HuH-7.5 (cell line): ENCODE data around the gene LY6G6C.
A peak's percentile ranks its signal among the peaks of the same experiment; 100 is the strongest.

Experiments
- DNase-seq: peaks from one replicate; pipeline ENCODE4 v3.0.0; 2011; ENCODE audit warnings: low spot score

The LY6G6C gene

DNA sequence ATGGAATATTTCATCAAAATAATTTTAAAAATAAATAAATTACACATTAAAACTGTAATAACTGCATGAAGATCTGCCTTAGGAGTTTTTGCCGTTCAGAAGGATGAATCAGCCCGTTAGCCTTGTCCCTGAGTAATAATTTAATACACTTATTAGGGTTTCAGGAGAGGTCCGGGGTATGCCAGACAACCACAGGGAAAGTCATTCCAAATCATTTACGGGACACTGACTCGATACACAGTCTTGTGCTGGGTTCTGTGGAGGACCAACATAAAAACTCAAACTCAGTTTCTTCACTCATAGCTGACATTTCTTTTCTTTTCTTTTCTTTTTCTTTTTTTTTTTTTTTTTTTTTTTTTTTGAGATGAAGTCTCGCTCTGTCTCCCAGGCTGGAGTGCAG is 15.6 kb downstream of the LY6G6C start:
- no peak for DNase-seq

DNA sequence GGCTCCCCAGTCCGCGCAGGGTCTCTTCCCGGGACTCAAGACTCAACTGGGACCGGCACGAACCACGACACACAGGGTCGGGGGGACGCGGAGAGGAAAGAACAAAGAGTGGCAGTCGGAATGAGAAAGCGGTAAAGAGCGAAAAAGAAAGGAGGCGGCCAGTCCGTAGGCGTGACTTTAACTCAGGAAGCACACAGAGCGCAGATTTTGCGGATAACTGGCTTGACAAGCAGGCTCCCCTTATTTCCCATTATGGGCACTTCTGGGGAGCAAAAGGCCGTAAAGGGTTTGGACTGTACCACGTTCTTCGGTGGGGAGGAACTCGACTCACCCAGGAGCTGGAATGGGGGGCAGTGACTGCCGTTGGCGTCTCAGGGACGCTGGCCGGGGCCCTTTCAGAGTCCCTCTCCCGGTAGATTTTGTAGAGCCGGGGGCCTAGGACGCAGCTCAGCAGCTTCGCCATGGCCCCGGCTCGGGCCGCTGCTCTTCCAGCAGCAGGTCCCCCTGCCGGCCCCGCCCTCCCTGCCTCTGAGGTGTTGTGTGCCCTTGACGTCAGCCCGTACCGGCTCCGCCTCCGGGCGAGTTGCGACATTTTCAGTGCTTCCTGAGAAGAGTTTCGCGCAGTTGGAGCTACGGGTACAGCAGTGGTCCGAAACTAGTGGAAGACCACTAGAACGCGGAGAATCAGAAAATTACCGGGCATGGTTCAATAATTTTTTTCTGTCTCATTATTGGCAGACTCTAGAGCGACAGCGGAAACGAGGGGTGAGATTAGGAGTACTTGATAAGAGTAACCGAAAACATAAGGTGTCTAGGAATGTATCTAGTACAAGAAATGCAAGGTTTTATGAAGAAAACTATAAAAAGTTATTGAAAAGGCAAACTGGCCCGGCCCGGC is 18.5 kb downstream of the LY6G6C start, which contains the start of gene ABHD16A:
TSS of gene ABHD16A (minus strand) at position 506 of the 898 bp plus-strand sequence. CDS start at position 463, 43 bp downstream.
- DNase-seq, result peak; percentile 87

DNA sequence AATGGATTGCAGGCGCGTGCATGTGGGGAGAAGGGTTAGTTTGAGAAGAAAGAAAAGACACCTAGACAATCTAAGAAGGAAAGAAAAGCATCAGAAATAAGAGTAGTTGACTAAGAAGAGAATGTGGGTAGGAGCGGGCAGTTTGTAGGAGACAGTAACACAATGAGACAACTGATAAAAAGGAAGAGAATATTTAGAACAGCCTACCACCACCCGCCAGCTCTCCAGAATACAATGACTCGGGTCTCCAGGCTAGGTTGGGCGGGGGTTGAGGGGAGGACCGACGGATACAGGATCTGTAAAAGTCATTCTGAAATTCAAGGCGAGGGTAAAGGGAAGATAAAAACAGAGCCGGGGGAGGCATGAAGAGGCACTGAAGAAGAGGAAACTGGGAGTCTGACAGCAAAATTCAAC is 19.1 kb downstream of the LY6G6C start:
- DNase-seq, result no peak

DNA sequence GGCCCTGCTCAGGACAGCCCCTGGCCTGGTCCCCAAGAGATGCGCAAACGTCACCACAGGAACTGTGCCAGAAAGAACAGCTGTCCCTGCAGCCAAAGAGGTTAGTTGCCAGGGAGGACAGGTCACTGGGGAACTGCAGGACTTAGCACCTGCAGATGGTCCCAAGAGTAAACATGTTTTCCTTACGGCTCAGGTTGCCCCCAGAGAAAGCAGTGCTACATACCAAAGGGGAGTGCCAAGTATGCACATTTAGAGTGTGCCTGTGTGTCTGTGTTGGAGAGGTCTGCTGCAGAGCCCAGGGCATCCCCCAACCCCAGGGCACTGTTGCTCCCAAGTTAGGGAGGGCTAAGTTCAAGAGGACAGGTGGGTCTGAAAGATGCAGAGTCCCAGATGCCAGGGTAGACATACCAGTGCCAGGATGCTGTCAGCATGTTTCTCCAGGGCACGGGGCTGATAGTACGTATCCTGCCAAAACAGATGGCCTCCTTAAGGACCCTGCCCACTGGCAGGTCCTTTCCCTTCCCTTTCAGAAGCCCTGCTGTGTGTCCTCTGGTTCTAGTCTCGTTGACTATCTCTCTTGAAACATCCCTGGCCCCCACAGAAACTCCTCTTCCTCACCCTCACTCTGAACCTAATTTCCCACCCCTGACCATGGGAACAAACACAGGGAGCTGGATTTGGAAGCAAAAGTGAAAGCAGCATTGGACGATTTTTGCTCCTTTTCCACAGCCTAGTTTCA is 19.7 kb downstream of the LY6G6C start:
- DNase-seq, result no peak

DNA sequence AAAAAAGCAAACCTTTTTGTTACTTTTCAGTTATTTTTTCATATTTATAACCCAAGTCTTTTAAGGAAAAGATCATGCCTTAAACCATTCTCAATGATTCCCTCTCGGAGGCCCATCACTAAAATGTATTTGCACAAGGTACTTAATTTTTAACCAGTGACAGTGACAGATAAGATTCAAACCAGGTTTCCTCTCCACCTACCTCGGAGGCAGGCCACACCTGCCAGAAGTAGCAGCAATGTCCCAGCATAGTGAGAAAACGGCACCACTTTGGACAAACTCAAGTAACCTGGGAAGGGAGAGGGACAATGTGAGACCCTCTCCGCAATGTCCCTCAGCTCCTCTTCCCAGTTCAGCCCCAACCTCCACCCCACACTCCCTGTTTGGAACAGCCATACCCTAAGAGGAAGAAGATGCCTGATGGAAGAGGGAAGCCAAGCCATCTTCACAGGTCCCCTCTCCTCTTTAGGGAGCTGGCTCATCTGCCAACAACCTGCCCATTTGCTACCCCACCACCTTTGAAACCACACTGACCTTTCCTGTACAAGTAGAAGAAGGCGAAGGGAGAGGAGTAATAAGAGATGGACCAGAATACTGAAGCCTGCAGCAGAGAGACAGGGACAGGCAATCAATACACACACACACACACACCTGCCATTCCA is 20.7 kb downstream of the LY6G6C start:
- no peak for DNase-seq

DNA sequence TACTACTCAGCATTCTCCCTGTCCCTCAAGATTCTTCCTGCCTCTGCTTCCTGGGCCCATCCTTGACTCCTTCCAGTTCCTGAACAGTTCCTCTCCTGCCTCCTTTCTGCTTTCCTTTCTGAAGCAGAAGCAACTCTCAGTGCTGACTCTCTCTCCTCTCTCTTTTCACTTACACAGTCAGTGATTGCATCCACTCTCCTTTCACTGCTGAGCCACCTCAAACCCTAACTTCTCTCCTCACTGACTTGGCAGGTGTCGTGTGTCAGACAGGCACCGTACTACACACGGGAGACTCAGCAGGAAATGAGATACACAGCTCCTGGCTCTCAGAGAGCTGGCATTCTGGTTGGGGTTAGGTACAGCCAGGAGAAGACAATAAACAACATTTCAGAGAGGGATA is 24.0 kb downstream of the LY6G6C start:
- no peak for DNase-seq

DNA sequence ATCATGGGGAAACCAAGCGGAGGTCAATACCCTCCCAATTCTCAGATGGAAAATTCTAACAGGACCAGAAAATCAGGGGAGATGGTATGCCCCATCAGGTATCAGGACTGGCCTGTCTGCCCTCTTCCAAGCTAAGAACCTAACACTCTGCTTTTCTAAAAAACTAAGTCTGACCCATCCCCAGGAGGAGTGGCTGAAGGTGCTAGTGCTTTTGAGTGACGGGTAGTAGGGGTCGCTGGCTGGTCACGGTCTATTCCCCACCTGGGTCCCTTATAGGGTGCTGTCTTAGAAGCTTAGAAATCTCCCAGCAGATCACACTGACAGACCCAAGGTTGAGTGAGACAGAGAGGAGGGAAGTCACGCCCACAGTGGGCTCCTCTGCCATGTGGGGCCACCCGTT is 28.0 kb downstream of the LY6G6C start:
- DNase-seq, result no peak

DNA sequence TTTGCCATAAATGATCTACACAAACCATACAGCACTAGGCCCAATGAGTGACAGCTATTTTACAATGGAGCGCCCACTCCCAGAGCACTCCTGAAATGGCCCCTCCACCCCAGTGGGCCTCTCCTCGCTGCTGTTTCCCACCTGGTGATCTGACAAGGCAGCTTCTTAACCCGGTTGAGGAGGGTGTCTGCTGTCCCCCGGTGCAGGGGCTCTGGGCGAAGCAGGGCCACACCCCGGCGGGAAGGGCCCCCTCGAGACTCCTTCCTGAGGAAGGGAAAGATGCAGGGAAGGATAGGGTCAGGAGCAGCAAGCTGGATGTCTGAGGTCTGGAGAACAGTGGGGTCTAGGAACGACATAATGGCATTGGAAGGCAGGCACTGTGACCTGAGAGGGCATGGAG is 28.7 kb downstream of the LY6G6C start:
- no peak for DNase-seq

DNA sequence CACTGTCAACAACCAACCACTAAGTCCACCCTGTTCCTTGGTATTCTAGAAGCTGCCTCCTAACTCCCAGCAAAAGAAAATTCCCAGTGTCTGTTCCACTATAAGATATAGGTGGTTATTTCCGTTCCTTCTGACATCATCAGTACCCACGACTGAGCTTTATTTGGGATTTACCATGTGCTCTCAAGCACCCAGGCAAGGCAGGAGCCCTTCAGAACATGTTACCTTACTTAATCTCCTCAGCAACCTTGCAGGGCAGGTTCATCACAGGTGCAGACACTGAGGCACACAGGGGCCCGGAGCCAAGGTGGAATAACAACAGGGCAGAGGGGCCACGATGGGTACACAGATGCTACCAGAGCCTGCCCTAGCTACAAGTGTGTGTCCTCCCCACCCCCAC is 29.2 kb downstream of the LY6G6C start:
- DNase-seq, result no peak

DNA sequence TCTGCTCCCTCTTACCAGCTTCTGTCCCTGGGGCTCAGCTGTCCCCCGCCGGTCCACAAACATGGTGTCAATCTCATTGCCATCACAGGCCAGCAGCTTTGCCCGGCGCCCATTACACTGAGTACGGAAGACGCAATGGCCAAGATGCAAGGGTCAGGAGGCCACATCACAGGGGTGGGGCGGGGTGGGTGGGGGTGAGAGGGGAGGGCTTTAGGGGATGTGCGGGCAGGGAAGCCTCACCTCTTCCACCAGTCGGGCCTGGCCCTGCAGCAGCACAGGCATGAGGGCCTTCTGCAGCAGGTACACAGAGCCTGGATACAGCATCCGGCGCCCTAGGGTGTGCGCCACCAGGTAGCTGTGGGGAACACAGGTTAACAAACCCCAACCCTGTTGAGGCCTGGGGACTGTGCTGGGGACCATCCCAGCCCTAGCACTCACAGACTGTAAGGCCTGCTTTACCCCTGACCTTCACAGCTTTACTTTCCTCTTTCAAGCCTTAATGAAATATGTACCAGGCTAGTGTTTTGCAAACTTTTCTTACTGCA is 29.9 kb downstream of the LY6G6C start:
- DNase-seq, result no peak

DNA sequence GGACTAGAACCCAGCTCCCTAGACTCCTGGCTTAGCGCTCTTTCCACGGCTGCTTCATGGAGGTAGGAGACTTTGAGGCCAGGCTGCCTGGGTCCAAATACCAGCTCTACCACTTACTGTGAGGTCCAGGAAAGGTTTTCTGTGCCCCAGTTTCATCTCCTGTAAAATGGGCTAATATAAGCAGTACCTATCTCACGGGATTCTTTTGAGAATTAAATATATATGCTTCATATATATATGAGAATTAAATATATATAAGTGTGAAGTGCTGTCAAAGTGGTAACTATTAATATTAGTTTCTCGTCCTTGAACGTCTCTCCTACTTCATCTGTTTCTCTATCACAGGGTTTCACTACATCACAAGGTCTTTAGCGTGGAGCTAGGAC is 30.5 kb downstream of the LY6G6C start:
- DNase-seq, result no peak

DNA sequence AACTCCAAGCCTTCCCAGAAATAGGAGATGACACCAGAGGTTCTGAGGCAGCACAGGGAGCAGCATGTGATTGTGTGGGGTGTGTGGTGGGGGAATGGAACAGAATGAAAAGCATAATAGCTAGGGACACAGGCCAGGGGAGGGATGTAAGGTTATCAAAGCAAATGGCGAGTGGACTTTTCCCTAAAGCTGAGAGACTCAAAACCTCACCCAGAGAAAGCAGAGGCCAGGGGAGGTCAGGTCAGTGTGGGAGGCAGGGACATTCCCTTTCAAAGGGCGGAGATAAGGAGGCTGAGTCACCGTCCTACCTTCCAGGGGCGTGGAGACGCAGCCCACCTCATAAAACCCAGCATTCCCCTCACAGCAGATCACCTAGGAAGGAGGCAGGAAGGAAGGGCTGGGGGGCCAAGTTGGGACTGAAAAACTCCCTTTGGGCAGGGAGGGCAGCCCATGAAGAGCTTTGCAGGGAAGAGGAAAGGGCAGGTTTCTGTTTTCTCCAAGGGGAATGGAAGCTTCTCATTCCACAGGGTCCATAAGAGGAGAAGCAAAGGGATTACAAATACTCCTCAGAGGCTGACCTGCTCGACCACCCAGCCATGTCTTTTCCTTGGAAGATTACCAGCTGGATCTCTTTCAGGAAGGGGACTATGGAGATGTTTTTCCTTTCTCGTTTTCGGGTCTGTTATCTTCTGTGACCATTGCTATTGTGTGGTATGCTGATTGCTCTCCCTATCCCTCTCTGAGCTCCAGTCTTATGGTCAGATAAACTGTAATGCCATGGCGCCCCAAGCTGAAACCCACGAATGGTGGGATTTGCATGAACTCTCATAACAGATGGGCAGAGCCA is 31.1 kb downstream of the LY6G6C start:
- DNase-seq, result peak; percentile 49

DNA sequence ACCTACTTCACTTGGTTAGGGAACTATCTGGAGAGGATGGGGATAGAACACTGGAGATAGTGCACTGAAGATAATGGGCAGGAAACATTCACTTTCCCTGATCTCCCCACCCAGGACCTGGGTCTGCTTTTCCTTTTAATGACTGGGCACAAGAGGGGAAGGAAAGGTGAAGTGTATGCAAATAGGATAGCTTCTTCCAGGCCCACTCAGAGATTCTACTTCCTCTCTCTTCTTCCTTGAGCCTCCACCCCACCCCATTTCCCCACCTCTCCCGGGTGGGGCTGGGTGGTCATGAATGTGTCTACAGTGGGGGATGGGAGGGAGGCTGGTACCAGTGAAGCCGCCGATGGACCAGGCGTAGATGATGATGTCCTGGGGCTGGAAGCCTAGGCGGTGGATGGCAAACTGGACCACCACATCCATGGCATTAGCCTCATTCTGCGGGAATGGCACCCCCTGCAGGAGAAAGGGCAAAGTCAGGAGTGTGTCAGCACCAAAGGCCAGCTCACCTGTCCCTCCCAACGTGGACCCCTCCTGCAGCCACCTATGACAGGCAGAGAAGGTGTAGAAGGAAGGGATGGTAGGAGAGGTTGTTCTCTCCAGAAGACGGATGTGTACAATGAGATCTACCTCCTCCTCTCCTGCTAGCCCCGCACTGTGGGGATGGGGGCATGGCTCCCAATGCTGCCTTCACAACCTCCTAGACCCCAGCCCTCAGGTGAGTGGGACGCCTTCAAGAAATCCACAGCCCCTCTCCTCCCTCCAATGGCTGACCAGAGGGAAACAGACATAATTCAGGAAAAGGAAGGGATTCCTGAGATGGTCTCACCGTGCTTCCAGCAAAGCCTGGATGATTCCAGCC is 32.1 kb downstream of the LY6G6C start:
- DNase-seq, result no peak

DNA sequence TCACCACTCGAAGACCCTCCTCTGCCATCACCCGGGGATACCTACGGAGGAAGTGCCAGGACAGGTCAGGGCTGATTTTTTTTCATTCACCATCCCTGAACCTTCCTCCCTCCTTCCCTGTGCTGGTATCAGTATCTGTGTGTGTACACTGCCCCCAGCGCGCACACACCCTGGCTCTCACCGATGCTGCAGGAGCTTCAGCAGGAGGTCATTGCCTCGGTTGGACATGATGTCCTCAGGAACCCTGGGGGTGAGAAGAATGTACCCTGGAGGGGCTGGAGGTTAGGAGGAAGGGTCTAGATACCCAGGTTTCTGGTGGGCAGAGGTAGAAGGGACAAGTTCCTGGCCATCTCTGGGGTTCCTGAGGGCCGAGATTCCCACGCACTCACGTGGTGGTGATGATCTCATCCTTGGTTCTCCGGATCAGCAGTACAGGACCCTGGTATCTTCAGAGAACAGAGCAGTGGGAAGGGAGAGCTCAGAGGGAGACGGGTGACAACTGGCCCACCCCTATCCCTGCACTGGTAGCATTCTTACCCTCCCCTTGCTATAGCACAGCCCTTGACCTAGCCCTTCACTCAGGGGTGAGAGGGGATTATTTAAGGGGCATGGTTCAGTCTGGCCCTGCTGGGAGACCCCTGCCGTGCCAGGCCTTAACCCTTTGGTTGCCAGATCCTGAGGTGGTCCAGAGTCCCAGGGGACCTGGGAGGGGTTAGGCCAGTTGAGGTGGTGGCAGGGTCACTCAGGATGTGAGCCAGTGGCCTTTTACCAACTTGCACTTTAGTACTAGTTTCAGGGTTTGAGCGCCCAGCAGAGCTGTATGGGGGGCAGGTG is 33.5 kb downstream of the LY6G6C start:
- DNase-seq, result no peak

DNA sequence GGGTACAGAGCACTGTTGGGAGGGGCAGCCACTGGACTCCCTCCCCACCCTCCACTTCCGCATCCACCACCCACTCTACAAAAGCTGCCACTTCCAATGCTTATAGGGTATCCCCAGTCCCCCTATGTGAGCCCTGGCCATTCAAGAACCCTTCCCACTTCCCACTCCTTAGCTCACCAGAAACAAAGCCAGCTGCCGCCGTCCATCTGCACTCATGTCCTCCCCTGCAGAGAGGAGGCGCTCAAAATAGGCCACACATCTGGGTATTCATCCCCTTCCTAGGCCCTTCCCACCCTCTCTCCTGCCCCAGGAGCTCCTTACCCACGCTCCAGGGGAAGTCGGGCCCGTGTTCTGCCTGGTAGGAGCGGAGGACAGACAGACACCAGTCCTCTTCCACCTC is 34.2 kb downstream of the LY6G6C start:
- no peak for DNase-seq

DNA sequence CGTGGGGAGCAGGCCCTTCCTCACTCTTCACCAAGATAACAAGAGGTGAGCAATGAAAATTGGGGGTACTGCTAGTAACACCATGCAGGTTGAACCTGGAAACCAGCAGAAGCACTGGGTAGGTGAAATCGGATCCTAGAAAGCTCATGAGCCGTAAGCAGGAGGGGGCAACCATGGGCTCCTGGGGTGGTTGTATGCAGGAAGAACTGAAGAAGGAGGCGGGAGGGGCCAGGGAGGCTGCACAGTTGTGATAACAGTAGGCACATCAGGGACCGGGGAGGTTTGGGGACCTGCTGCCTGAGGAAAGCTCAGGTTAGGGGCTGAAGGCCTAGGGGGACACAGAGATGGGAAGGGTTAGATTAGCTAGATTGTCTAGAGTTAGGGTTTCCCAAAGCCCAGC is 35.1 kb downstream of the LY6G6C start:
- DNase-seq, result no peak

DNA sequence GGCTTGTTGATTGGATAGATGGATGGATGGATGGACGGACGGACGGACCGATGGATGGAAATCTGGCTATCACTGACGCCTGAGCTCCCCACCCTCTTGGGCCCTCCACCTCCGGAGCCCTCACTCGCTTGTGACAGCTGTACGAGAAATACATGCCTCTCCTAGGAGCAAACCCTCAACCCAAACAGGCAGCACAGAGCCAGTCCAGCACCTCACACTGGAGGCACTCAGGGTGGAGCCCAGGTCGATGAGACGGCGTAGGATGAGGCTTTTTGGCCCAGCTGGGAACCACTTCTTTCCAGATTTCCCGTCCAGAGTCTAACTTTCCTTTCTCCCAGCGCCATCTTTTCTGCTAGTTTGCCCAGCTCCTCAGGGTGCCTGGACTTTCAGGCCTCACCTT is 38.0 kb downstream of the LY6G6C start:
- no peak for DNase-seq

DNA sequence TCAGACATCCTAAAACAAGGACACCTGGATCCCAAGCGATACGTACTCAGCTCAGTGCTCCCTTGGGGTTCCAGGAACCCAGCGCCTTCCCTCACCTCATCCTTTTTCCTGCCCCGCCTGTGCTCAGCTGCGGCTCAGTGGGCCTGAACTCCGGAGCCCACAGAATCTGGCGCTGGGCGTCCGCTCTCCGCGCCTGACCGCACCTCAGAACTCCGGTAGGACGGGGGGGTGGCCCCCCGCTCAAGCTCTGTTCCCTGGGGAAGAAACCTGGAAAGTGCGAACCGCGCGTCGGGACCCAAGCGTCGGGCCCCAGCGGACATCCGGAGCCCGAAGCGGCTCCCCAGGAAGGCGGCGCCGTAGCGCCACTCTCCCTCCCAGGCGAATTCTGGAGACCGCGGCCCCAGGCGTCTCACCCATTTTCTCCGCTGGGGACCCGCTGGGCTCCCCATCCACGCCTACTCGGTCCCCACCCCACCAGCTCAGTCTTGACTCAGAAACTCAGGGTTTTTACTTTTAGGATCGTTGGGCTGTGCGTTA is 40.3 kb downstream of the LY6G6C start:
- no peak for DNase-seq
